K562 (cell line): ENCODE results near the gene SMC3. TPM values are rescaled to one million over a fixed set of nuclear protein-coding genes. Genes with fewer than 3 reads are reported as not detected.

Source experiments
- ATAC-seq: fragments of 200-7000 bp; cut with Tn5 transposase; 3 replicates; pipeline ENCODE4 v1.9.1; 2020; ENCODE audit warnings: moderate library complexity
- BruUV-seq: library from RNA; stranded (reverse); fragments of 400-500 nt; replicated peaks from 2 replicates; lab custom pipeline; 2021; lab: Mats Ljungman, UMichigan
- CTCF ChIA-PET: fragments of 300-600 bp; formaldehyde crosslinking; extraction: SDS; loops from one replicate; lab custom pipeline; 2021; ENCODE audit warnings: low intra/inter-chr PET ratio; lab: Yijun Ruan, JAX
- POLR2A ChIA-PET: fragments of 300-600, 350-650 bp; sonication (Branson Sonifier 250); formaldehyde crosslinking; extraction: SDS; loops from one replicate; lab custom pipeline; 2021; ENCODE audit warnings: antibody characterized with exemption, inconsistent platforms; lab: Yijun Ruan, JAX
- DNase-seq, 4 experiments: peaks; one replicate each; pipeline versions ENCODE4 v3.0.0 to v3.0.0-alpha.2; 2011 to 2018; ENCODE audit warnings: low spot score in 3 of 4, mixed read lengths in 3 of 4; ENCODE audit errors: extremely low read depth in 1 of 4
- FAIRE-seq: peaks from 2 replicates; lab custom pipeline; 2011; peaks lifted over from hg19 to GRCh38; lab: Jason Lieb, UNC
- H2AFZ ChIP-seq: 2 replicates; pipeline ENCODE4 v1.6.0; 2011; ENCODE audit warnings: low read depth, low read length, control low read depth, inconsistent platforms
- H3K27ac ChIP-seq: fragments of 200-600 bp; 3 replicates; pipeline ENCODE4 v1.8.0; 2011; ENCODE audit warnings: low read depth, mild to moderate bottlenecking, control low read depth, inconsistent platforms, low read length, moderate library complexity, mixed read lengths; ENCODE audit errors: extremely low read depth
- H3K27me3 ChIP-seq, 2 experiments: fragments of 300-600 bp in 1 of 2; 2 replicates in 1 of 2; 3 replicates in 1 of 2; pipeline versions ENCODE4 v1.6.0 to v1.8.0; 2011; ENCODE audit warnings: inconsistent platforms in 2 of 2, low read length in 2 of 2, mild to moderate bottlenecking in 1 of 2, mixed read lengths in 1 of 2, moderate library complexity in 1 of 2; ENCODE audit not compliant: control insufficient read depth in 2 of 2, insufficient read depth in 2 of 2
- H3K36me3 ChIP-seq: fragments of 300-600 bp; 3 replicates; pipeline ENCODE4 v1.8.0; 2011; ENCODE audit warnings: mild to moderate bottlenecking, low read length, inconsistent platforms; ENCODE audit not compliant: control insufficient read depth, insufficient read depth
- H3K4me1 ChIP-seq, 2 experiments: fragments of 200-600 bp in 1 of 2; replicated peaks in 1 of 2; 2 replicates in 1 of 2; 3 replicates in 1 of 2; pipeline versions ENCODE4 v1.5.1 to v1.8.0; 2011; ENCODE audit warnings: inconsistent platforms in 2 of 2, low read length in 2 of 2, mild to moderate bottlenecking in 1 of 2, mixed read lengths in 1 of 2, moderate library complexity in 1 of 2; ENCODE audit not compliant: control insufficient read depth in 2 of 2, insufficient read depth in 2 of 2
- H3K4me2 ChIP-seq: 2 replicates; pipeline ENCODE4 v1.6.1; 2011; ENCODE audit warnings: low read length, control low read depth, inconsistent platforms, mixed read lengths; ENCODE audit not compliant: insufficient read depth
- H3K4me3 ChIP-seq: fragments of 200-600 bp; sonication (generic), shearing (Covaris generic); 2 replicates; pipeline ENCODE4 v1.5.1; 2016; ENCODE audit warnings: control low read depth, inconsistent platforms
- H3K79me2 ChIP-seq: fragments of 200-600 bp; 3 replicates; pipeline ENCODE4 v1.8.0; 2011; ENCODE audit warnings: low read length, inconsistent platforms; ENCODE audit not compliant: control insufficient read depth, insufficient read depth
- H3K9ac ChIP-seq, 2 experiments: 2 replicates each; pipeline versions ENCODE4 v1.6.0 to v1.6.1; 2011; ENCODE audit warnings: low read depth in 2 of 2, low read length in 2 of 2, control low read depth in 1 of 2, inconsistent platforms in 1 of 2, mild to moderate bottlenecking in 1 of 2, mixed read lengths in 1 of 2; ENCODE audit not compliant: insufficient read depth in 1 of 2
- H3K9me1 ChIP-seq: one replicate; pipeline ENCODE4 v1.6.0; 2011; ENCODE audit warnings: inconsistent platforms, mild to moderate bottlenecking, low read length, moderate library complexity; ENCODE audit not compliant: control insufficient read depth, insufficient read depth
- H3K9me3 ChIP-seq: replicated peaks from 2 replicates; pipeline ENCODE4 v1.5.1; 2011; ENCODE audit warnings: low read depth, low read length, inconsistent platforms; ENCODE audit not compliant: control insufficient read depth, insufficient read depth
- H4K20me1 ChIP-seq: replicated peaks from 2 replicates; pipeline ENCODE4 v1.6.1; 2011; ENCODE audit warnings: low read length, inconsistent platforms, mixed read lengths; ENCODE audit not compliant: control insufficient read depth, insufficient read depth
- ARID1B ChIP-seq: fragments of 450-650 bp; IDR thresholded peaks from 2 replicates; pipeline ENCODE4 v1.6.1; 2016; ENCODE audit warnings: antibody characterized with exemption, mild to moderate bottlenecking, inconsistent platforms
- GATA2 ChIP-seq: sonication (generic); formaldehyde crosslinking; IDR thresholded peaks from 2 replicates; pipeline ENCODE4 v1.4.0; 2020; ENCODE audit warnings: mild to moderate bottlenecking, missing genetic modification reagents
- L3MBTL2 ChIP-seq: fragments of 450-650 bp; IDR thresholded peaks from 2 replicates; pipeline ENCODE4 v1.6.1; 2016; ENCODE audit warnings: mild to moderate bottlenecking, moderate library complexity
- NCOA1 ChIP-seq: fragments of 450-650 bp; IDR thresholded peaks from 2 replicates; pipeline ENCODE4 v1.6.1; 2016; ENCODE audit warnings: low read depth
- RCOR1 ChIP-seq, 2 experiments: IDR thresholded peaks; 2 replicates each; pipeline ENCODE4 v1.6.1; 2012; ENCODE audit warnings: low read depth in 2 of 2, low read length in 2 of 2, borderline replicate concordance in 1 of 2, improper control_type of control experiment in 1 of 2
- TAL1 ChIP-seq: fragments of 450-650 bp; IDR thresholded peaks from 2 replicates; pipeline ENCODE4 v1.6.1; 2016; ENCODE audit warnings: mild to moderate bottlenecking
- TBP ChIP-seq: optimal IDR thresholded peaks from 2 replicates; pipeline ENCODE3; 2011; ENCODE audit warnings: low read depth, low read length, improper control_type of control experiment
- TCF3 ChIP-seq: sonication (generic); formaldehyde crosslinking; IDR thresholded peaks from 2 replicates; pipeline ENCODE4 v1.4.0; 2020; ENCODE audit warnings: mild to moderate bottlenecking, missing genetic modification reagents
- TRIM24 ChIP-seq, 2 experiments: fragments of 450-650 bp; IDR thresholded peaks; 2 replicates each; pipeline ENCODE4 v1.6.1; 2016
- ZBTB7A ChIP-seq: IDR thresholded peaks from 2 replicates; pipeline ENCODE4 v1.6.1; 2011; ENCODE audit warnings: low read depth, mild to moderate bottlenecking, low read length, moderate library complexity, borderline replicate concordance; ENCODE audit not compliant: control insufficient read depth
- ZNF224 ChIP-seq: sonication (generic); formaldehyde crosslinking; IDR thresholded peaks from 2 replicates; pipeline ENCODE4 v1.8.0; 2022; ENCODE audit warnings: mild to moderate bottlenecking, missing genetic modification reagents
- ZNF695 ChIP-seq: fragments of 450-650 bp; formaldehyde crosslinking; IDR thresholded peaks from 2 replicates; pipeline ENCODE4 v1.4.0; 2020; ENCODE audit warnings: mild to moderate bottlenecking, moderate library complexity
- ZNF707 ChIP-seq: fragments of 250-450 bp; sonication (Bioruptor Pico); conservative IDR thresholded peaks from 2 replicates; pipeline ENCODE4 v1.8.0; 2022; ENCODE audit warnings: inconsistent platforms, mild to moderate bottlenecking, moderate library complexity
- WGBS: fragments of 100-300 bp; shearing (Covaris generic); methylation state at CpG from one replicate; pipeline ENCODE4 v1.1.6; 2016; ENCODE audit warnings: low coverage, mixed read lengths; ENCODE audit not compliant: insufficient coverage; ENCODE audit errors: missing lambda C conversion rate; 5-methylcytosine and 5-hydroxymethylcytosine counted together
- in situ Hi-C: fragments of 300-500 bp; cut with MboI; formaldehyde crosslinking; loops from 4 replicates; pipeline ENCODE4 v1.15.0; 2018; ENCODE audit warnings: inconsistent platforms, mixed read lengths
- intact Hi-C: fragments of 100-400 bp; cut with micrococcal nuclease; formaldehyde crosslinking; loops from 2 replicates; pipeline ENCODE4 v1.14.2; 2022
- polyA plus RNA-seq, 8 experiments: library from polyadenylated mRNA; depleted of rRNA in 4 of 8; stranded (reverse) in 5 of 8; unstranded in 3 of 8; fragments of >200 nt; fragmentation: Nextera tagmentation in 2 of 8; fragmentation: Illumina TruSeq in 1 of 8; extraction: Ambion mirVana in 2 of 8; extraction: Trizol in 1 of 8; gene quantifications; 2 replicates each; pipeline versions ENCODE4 v1.2.1 to v1.2.3, GENCODE V29; 2011 to 2014; ENCODE audit warnings: inconsistent platforms in 1 of 8, missing spikeins in 1 of 8
- total RNA-seq, 7 experiments: library from RNA; depleted of rRNA in 6 of 7; stranded (reverse); fragments of >200 nt in 6 of 7; fragmentation: Illumina TruSeq in 2 of 7; extraction: Trizol in 2 of 7; gene quantifications; 2 replicates each; pipeline versions ENCODE4 v1.2.1 to v1.2.3, GENCODE V29; 2011 to 2021; ENCODE audit warnings: low replicate concordance in 1 of 7
- TF ChIP-seq, protein P1 (sequence below): fragments of 450-650 bp; IDR thresholded peaks from 2 replicates; pipeline ENCODE4 v1.7.0; 2016; ENCODE audit warnings: borderline replicate concordance
- TF ChIP-seq, protein P2 (sequence below): fragments of 250-450 bp; sonication (Bioruptor Pico); IDR thresholded peaks from 2 replicates; pipeline ENCODE4 v1.6.1; 2021; ENCODE audit warnings: mild to moderate bottlenecking
- TF ChIP-seq, protein P3 (sequence below): conservative IDR thresholded peaks from 2 replicates; pipeline ENCODE4 v1.6.1; 2011; ENCODE audit warnings: low read depth, mild to moderate bottlenecking, low read length; ENCODE audit not compliant: control insufficient read depth

SMC3 gene
- total and polyA plus RNA-seq, 9 of the 15 experiments (the other 6 are each of a cell fraction or from before 2014, with no cell fraction given): 21.3 to 62.6 (median 39.3) TPM

DNA sequence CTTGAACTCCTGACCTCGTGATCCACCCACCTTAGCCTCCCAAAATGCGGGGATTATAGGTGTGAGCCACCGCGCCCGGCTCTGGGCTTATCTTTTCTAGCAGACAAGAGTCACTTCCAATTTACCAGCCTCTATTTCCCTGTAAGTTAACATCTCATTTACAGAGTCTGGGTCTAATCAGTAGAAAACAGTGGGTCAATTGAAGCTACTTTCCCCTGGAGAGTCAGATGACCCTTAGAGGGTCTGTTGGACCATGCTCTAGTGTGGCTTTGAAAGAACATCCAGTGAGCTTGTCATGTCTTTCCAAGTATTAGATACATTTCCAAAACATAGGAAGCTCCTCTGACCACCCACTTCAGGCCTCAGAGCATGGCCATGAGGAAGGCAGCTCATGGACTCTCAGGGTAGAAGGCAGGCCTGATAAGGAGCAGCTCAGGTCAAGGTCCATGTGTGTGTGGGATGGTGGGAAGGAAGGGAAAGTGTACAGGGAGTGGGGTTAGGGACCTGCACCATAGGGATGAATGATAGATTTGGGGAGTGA, 49.1 kb downstream of the SMC3 start:
- Histone ChIP-seq H3K4me1 (peaks cover 22 to 26% of the 10 kb centered on the region in 2 experiments; a peak in 4 of 5 replicates), H3K27me3 (no peaks in the 10 kb centered on the region), H3K36me3 (no peaks in the 10 kb centered on the region), H3K79me2 (no peaks in the 10 kb centered on the region), H4K20me1 (no peaks in the 10 kb centered on the region), H3K4me3 (no peak overlapping the region), H3K9me3 (no peaks in the 10 kb centered on the region), H2AFZ (peak overlapping the region; percentile 70), H3K9me1 (no peaks in the 10 kb centered on the region), H3K27ac (peak overlapping the region; percentile 65), H3K4me2 (peak overlapping the region; percentile 7), H3K9ac (no peak overlapping the region)
- ChIA-PET POLR2A (interaction anchor here (0.6 to 1.3 kb wide), 3 partner anchors 12 to 55 kb away, joined by 3 read pairs; no protein-coding TSS in a partner anchor), CTCF (no interaction called here)
- DNase-seq (peak; percentile 12 to 81 (median 37)), FAIRE-seq (peak; percentile 83), ATAC-seq (peak; percentile 67)
- intact Hi-C loops (loop anchor here (10.0 kb wide), 2 partner anchors 258 to 1518 kb away; partner anchors contain the start of gene PDCD4), in situ Hi-C loops (loop anchor here (10.0 to 25.0 kb wide), 2 partner anchors 58 to 271 kb away; no protein-coding TSS in a partner anchor)
- WGBS: 0% methylated on average over 1 of the region's 5 CpGs
- no TSS peak for BruUV-seq
- TF ChIP-seq RCOR1 (IDR thresholded peaks at IDR 0.05; ENCODE audit: borderline replicate concordance in 1 of 2, low read depth in 2 of 2, low read length in 2 of 2) (no peak), TCF3 (CRISPR knock-in tag) (peak; percentile 77), ZNF695 (no peak), TRIM24 (IDR thresholded peaks at IDR 0.05) (peak in 1 of 2 experiments; percentile 3; a peak in 1 of 4 replicates), ZNF224 (CRISPR knock-in tag) (no peak), L3MBTL2 (peak; percentile 34; the same call in 1 of the 2 replicates), GATA2 (peak; percentile 39; the same call in 1 of the 2 replicates), ARID1B (peak; percentile 88), TAL1 (peak; percentile 76), NCOA1 (0 out of 2 replicates have a peak, but pooled peaks have one; percentile 12), TBP (peak; percentile 39), ZBTB7A (peak; percentile 51; the same call in 1 of the 2 replicates), ZNF707 (CRISPR knock-in tag) (peak; percentile 86)
- TF ChIP-seq, protein P1, sequence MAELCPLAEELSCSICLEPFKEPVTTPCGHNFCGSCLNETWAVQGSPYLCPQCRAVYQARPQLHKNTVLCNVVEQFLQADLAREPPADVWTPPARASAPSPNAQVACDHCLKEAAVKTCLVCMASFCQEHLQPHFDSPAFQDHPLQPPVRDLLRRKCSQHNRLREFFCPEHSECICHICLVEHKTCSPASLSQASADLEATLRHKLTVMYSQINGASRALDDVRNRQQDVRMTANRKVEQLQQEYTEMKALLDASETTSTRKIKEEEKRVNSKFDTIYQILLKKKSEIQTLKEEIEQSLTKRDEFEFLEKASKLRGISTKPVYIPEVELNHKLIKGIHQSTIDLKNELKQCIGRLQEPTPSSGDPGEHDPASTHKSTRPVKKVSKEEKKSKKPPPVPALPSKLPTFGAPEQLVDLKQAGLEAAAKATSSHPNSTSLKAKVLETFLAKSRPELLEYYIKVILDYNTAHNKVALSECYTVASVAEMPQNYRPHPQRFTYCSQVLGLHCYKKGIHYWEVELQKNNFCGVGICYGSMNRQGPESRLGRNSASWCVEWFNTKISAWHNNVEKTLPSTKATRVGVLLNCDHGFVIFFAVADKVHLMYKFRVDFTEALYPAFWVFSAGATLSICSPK: no peak
- TF ChIP-seq, protein P2, sequence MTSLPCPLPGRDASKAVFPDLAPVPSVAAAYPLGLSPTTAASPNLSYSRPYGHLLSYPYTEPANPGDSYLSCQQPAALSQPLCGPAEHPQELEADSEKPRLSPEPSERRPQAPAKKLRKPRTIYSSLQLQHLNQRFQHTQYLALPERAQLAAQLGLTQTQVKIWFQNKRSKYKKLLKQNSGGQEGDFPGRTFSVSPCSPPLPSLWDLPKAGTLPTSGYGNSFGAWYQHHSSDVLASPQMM (CRISPR knock-in tag): no peak
- TF ChIP-seq, protein P3, sequence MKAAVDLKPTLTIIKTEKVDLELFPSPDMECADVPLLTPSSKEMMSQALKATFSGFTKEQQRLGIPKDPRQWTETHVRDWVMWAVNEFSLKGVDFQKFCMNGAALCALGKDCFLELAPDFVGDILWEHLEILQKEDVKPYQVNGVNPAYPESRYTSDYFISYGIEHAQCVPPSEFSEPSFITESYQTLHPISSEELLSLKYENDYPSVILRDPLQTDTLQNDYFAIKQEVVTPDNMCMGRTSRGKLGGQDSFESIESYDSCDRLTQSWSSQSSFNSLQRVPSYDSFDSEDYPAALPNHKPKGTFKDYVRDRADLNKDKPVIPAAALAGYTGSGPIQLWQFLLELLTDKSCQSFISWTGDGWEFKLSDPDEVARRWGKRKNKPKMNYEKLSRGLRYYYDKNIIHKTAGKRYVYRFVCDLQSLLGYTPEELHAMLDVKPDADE: no peak
